Stimulated activated CD8-positive, alpha-beta memory T cell treated with anti-CD3 and anti-CD28 coated beads, Interleukin-12 subunit alpha, Interleukin-12 subunit beta, amount 100 ng/mL, for 1 hour (primary cell): ENCODE data around the gene ACVR2A.
A peak's percentile ranks its signal among the peaks of the same experiment; 100 is the strongest.

Source experiments
- DNase-seq: peaks from one replicate; pipeline ENCODE4 v3.0.0-alpha.2; 2020; ENCODE audit warnings: low read depth

Gene ACVR2A

GRCh38 chr2:147855316-147855715, 10.5 kb downstream of the ACVR2A start:
- DNase-seq: no peak

- no peak for DNase-seq
Observed at GRCh38 chr2:147855977-147856376, 11.1 kb downstream of the ACVR2A start.

- no peak for DNase-seq
Observed at GRCh38 chr2:147860009-147860408, 15.2 kb downstream of the ACVR2A start.

GRCh38 chr2:147862859-147863516, 18.2 kb downstream of the ACVR2A start:
- no peak for DNase-seq

- DNase-seq: no peak
Observed at GRCh38 chr2:147863835-147864234, 19.0 kb downstream of the ACVR2A start.

- DNase-seq: no peak
Observed at GRCh38 chr2:147865560-147865959, 20.7 kb downstream of the ACVR2A start.

- DNase-seq: no peak
Observed at GRCh38 chr2:147867050-147867449, 22.2 kb downstream of the ACVR2A start.

GRCh38 chr2:147869934-147870333, 25.1 kb downstream of the ACVR2A start:
- DNase-seq: no peak

GRCh38 chr2:147872967-147873366, 28.1 kb downstream of the ACVR2A start:
- DNase-seq: no peak

- no peak for DNase-seq
Observed at GRCh38 chr2:147873859-147874483, 29.1 kb downstream of the ACVR2A start.

GRCh38 chr2:147879846-147880245, 35.0 kb downstream of the ACVR2A start:
- no peak for DNase-seq

- no peak for DNase-seq
Observed at GRCh38 chr2:147882631-147883030, 37.8 kb downstream of the ACVR2A start.

- no peak for DNase-seq
Observed at GRCh38 chr2:147884830-147885229, 40.0 kb downstream of the ACVR2A start.

- DNase-seq: no peak
Observed at GRCh38 chr2:147886136-147886535, 41.3 kb downstream of the ACVR2A start.

- no peak for DNase-seq
Observed at GRCh38 chr2:147888680-147889079, 43.9 kb downstream of the ACVR2A start.

GRCh38 chr2:147904051-147904450, 59.2 kb downstream of the ACVR2A start:
- no peak for DNase-seq

- DNase-seq: no peak
Observed at GRCh38 chr2:147909178-147909577, 64.3 kb downstream of the ACVR2A start.

- DNase-seq: peak; percentile 6
Observed at GRCh38 chr2:147910990-147911473, 66.2 kb downstream of the ACVR2A start.

GRCh38 chr2:147913701-147914480, 69.1 kb downstream of the ACVR2A start:
- DNase-seq: no peak

- DNase-seq: no peak
Observed at GRCh38 chr2:147916067-147916466, 71.2 kb downstream of the ACVR2A start.

GRCh38 chr2:147916723-147917122, 71.9 kb downstream of the ACVR2A start:
- DNase-seq: no peak

- DNase-seq: no peak
Observed at GRCh38 chr2:147917161-147917560, 72.3 kb downstream of the ACVR2A start.

GRCh38 chr2:147923846-147924245, 79.0 kb downstream of the ACVR2A start:
- DNase-seq: no peak
